ENCODE results near the gene VPS72.

- TF ChIP-seq CTCF (IDR thresholded peaks at IDR 0.05) (no peak), POLR2A (IDR thresholded peaks at IDR 0.05) (no peak)
Observed at GRCh38 chr1:151134396-151134795, 55.6 kb downstream of the VPS72 start.
